Right lobe of liver (tissue), 4 donors: ENCODE results near the gene DRD4.

Experiments used
- CTCF ChIP-seq, 4 donors: fragments of 200-600 bp in 3 of 4; fragments of 450-650 bp in 1 of 4; IDR thresholded peaks; one replicate each; pipeline versions ENCODE4 v1.5.1 to v1.8.0; 2016 to 2022; ENCODE audit warnings: antibody characterized with exemption in 4 of 4, mild to moderate bottlenecking in 2 of 4
- POLR2A ChIP-seq: fragments of 450-650 bp; IDR thresholded peaks from one replicate; pipeline ENCODE4 v1.6.1; 2017; ENCODE audit warnings: antibody characterized with exemption, mild to moderate bottlenecking
- donor health status: DM: no; HTN: no; CAD: no.
- donor health status: DM: no; HTN: no; CAD: no.
- donor health status: DM: no; HTN: yes; CAD: no.

DNA sequence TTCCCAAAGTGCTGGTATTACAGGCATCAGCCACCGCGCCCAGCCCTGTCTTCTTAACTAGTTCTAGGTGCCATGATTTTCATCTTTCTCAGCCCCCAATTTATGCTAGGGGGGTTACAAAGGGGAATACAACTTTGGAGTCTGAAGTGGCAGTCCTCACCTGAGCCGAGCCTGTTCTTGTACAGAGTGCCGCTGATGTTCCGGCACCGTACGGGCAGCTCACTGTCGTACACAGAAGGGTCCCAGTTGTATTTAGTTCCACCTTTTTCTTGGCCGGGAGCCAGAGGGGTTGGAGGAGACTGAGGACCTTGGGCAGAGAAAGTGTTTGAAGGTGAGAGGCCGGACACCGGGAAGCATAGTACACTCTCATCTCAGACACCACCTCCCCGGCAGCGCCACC, 50.7 kb downstream of the DRD4 start:
- no peak for TF ChIP-seq CTCF (IDR thresholded peaks at IDR 0.05)
- no peak for TF ChIP-seq POLR2A
